Upper lobe of left lung (tissue), 6 donors: ENCODE data around the gene SNX24. TPM values are rescaled to one million over a fixed set of nuclear protein-coding genes. Genes with fewer than 3 reads are reported as not detected.

Source experiments
- ATAC-seq, 2 donors: fragments of 200-7000 bp; cut with Tn5 transposase; one replicate each; pipeline ENCODE4 v1.9.1; 2022; ENCODE audit warnings: mild to moderate bottlenecking in 2 of 2, moderate library complexity in 2 of 2; ENCODE audit not compliant: low FRiP score in 2 of 2
- DNase-seq, 2 donors: peaks; one replicate each; pipeline ENCODE4 v3.0.0-alpha.2; 2019 to 2020
- H3K27ac ChIP-seq, 4 donors: fragments of 200-600 bp; sonication (generic); one replicate each; pipeline ENCODE4 v1.5.1; 2016 to 2019
- H3K27me3 ChIP-seq, 4 donors: fragments of 200-600 bp; sonication (generic); one replicate each; pipeline ENCODE4 v1.5.1; 2017 to 2019
- H3K36me3 ChIP-seq, 4 donors: fragments of 200-600 bp; sonication (generic); one replicate each; pipeline ENCODE4 v1.5.1; 2016 to 2019
- H3K4me1 ChIP-seq, 4 donors: fragments of 200-600 bp; sonication (generic); one replicate each; pipeline ENCODE4 v1.5.1; 2018 to 2019
- H3K4me3 ChIP-seq, 4 donors: fragments of 200-600 bp; sonication (generic); one replicate each; pipeline ENCODE4 v1.5.1; 2017 to 2019; ENCODE audit warnings: mild to moderate bottlenecking in 2 of 4, moderate library complexity in 1 of 4
- H3K9me3 ChIP-seq, 4 donors: fragments of 200-600 bp; sonication (generic); one replicate each; pipeline ENCODE4 v1.5.1; 2018 to 2019
- CTCF ChIP-seq, 6 experiments: fragments of 450-650 bp in 4 of 6; fragments of 200-600 bp in 2 of 6; sonication (generic) in 2 of 6; IDR thresholded peaks; one replicate each; pipeline ENCODE4 v1.5.1; 2016 to 2019; ENCODE audit warnings: antibody characterized with exemption in 6 of 6
- EP300 ChIP-seq, 4 donors: sonication (generic); formaldehyde crosslinking; IDR thresholded peaks; one replicate each; pipeline ENCODE4 v1.5.1; 2017; ENCODE audit warnings: antibody characterized with exemption in 4 of 4, control low read depth in 2 of 4
- POLR2A ChIP-seq, 4 donors: fragments of 450-650 bp; IDR thresholded peaks; one replicate each; pipeline ENCODE4 v1.5.1; 2016 to 2017; ENCODE audit warnings: antibody characterized with exemption in 4 of 4, mild to moderate bottlenecking in 2 of 4
- POLR2AphosphoS5 ChIP-seq, 2 donors: sonication (generic); formaldehyde crosslinking; IDR thresholded peaks; one replicate each; pipeline ENCODE4 v1.5.1; 2017; ENCODE audit warnings: antibody characterized with exemption in 2 of 2
- WGBS, 2 donors: methylation state at CpG; one replicate each; pipeline ENCODE4 v1.1.5; 2017 to 2018; 5-methylcytosine and 5-hydroxymethylcytosine counted together
- total RNA-seq, 6 donors: library from RNA; depleted of rRNA in 4 of 6; stranded (reverse); fragments of >200 nt in 4 of 6; gene quantifications; one replicate each; pipeline versions ENCODE4 v1.1.0 to v1.2.1, GENCODE V29; 2016 to 2021
- donor health status: DM: no; HTN: no; CAD: no; lungs with moderate emphysema.
- donor health status: DM: no; HTN: yes; CAD: no; lungs with severe emphysema.

SNX24 gene
- total RNA-seq, 6 donors from 2014 or later: 24.2 to 61.8 (median 35.6) TPM

DNA sequence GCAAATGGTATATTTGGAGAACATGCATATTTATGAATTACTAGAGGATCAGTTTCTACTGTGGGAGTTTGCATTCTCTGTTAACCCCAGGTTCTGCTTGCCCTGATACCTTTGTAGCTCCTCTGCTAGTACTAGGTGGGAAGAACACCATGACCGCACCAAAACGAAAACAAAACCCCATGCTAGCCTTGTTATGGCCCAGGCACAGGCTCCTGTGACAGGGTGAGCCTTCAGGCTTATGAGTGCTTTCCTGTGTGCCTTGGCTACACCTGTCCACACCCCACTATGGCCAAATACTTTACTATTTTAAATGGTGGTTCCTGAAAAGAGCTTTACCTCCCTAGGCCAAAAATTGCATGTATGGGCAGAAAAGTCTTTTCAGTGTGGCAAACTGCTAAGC lies 96.3 kb downstream of the SNX24 start:
- TF ChIP-seq CTCF (IDR thresholded peaks at IDR 0.05) (no peak), POLR2AphosphoS5 (IDR thresholded peaks at IDR 0.05) (no peak), EP300 (IDR thresholded peaks at IDR 0.05) (no peak), POLR2A (IDR thresholded peaks at IDR 0.05) (no peak)
- Histone ChIP-seq H3K27me3 (no peaks in the 10 kb centered on the region), H3K4me1 (peaks cover 7 to 30% (median 17%) of the 10 kb centered on the region in 4 donors), H3K9me3 (no peaks in the 10 kb centered on the region), H3K4me3 (no peak overlapping the region), H3K27ac (no peak overlapping the region), H3K36me3 (no peaks in the 10 kb centered on the region)
- WGBS, 2 donors: 93 to 95% methylated on average over 2 of the region's 2 CpGs
- DNase-seq (no peak), ATAC-seq (no peak)

DNA sequence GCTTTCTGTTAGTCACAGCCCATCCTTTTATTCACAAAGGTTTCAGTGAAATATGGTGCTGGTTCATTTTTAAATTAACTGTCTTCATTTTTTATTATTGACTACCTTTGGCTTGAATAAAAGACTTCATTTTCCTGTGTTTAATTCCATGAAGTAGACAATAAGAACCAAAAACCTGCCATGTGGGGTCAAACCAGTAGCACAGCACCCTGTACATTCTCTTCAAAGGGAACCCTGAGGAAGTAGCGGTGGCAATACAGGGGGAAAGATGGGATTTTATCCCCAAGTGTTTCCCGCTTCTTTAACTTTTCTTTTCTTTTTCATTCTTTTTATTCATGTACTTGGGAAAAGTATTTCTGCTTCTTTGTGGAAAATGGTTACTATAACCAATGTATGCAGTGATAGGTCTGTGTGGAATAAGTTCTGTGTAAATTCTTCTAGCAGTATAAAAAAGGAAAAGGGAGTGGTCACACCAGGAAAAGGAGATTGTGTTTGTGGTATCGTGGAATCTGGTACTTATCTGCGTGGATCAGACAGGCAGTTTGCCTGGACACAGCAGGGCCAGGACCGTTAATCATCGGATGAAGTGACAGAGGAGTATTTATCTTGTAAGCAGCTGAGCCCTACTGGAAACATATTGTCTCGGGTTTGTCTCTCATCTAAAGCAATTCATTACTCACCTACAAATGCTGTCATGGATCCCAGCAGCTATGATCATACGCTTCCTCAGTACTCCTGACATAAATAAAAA lies 96.9 kb downstream of the SNX24 start:
- Histone ChIP-seq H3K4me3 (no peak overlapping the region), H3K27me3 (no peaks in the 10 kb centered on the region), H3K36me3 (no peaks in the 10 kb centered on the region), H3K4me1 (peaks cover 7 to 30% (median 17%) of the 10 kb centered on the region in 4 donors), H3K27ac (no peak overlapping the region), H3K9me3 (no peaks in the 10 kb centered on the region)
- no peak for TF ChIP-seq EP300 (IDR thresholded peaks at IDR 0.05)
- TF ChIP-seq POLR2AphosphoS5 (IDR thresholded peaks at IDR 0.05): no peak
- no peak for TF ChIP-seq POLR2A (IDR thresholded peaks at IDR 0.05)
- DNase-seq: no peak
- no peak for ATAC-seq
- 46 to 49% methylated on average over 8 of the region's 8 CpGs for WGBS, 2 donors

GRCh38 chr5:122943050-122943698 lies 97.8 kb downstream of the SNX24 start:
- no peaks in the 10 kb centered on the region for H3K36me3 ChIP-seq
- H3K4me1 ChIP-seq: peaks cover under 1 to 24% (median 11%) of the 10 kb centered on the region in 4 donors
- TF ChIP-seq CTCF (IDR thresholded peaks at IDR 0.05) (no peak), POLR2A (IDR thresholded peaks at IDR 0.05) (no peak), POLR2AphosphoS5 (IDR thresholded peaks at IDR 0.05) (no peak)
- H3K4me3 ChIP-seq: no peak overlapping the region
- H3K27me3 ChIP-seq: no peaks in the 10 kb centered on the region
- H3K27ac ChIP-seq: no peak overlapping the region
- peak in 1 of 2 donors; percentile 16 for ATAC-seq
- H3K9me3 ChIP-seq: no peaks in the 10 kb centered on the region
- WGBS, 2 donors: 67 to 68% methylated on average over 6 of the region's 7 CpGs
- DNase-seq: no peak

DNA sequence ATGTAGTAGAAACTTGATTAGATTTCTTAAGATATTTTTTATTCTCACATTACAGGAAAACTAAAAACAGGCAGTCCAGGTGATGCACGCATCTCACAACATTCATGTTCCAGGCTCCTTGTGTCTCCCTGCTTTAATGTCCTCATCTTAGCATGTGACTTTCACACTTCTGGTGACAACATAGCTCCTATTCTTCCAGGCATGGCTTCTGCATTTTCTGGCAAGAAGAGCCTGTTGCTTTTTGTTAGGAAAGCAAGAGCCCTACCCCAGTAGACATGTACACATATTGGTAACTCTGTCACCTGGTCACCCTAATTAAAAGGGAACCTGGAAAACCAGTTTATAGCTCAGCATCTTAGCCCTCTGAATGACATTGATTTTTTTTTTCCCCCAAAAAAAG lies 98.6 kb downstream of the SNX24 start:
- DNase-seq (no peak), ATAC-seq (no peak)
- Histone ChIP-seq H3K9me3 (no peaks in the 10 kb centered on the region), H3K27ac (no peak overlapping the region), H3K4me1 (peaks cover 0 to 22% (median 10%) of the 10 kb centered on the region in 4 donors), H3K27me3 (no peaks in the 10 kb centered on the region), H3K4me3 (no peak overlapping the region), H3K36me3 (no peaks in the 10 kb centered on the region)
- no peak for TF ChIP-seq POLR2AphosphoS5 (IDR thresholded peaks at IDR 0.05)
- TF ChIP-seq EP300 (IDR thresholded peaks at IDR 0.05): no peak
- WGBS, 2 donors: 96 to 100% methylated on average over 1 of the region's 1 CpG

GRCh38 chr5:122947372-122947771 lies 102.0 kb downstream of the SNX24 start:
- no peak for ATAC-seq
- no peak overlapping the region for H3K4me3 ChIP-seq
- no peaks in the 10 kb centered on the region for H3K36me3 ChIP-seq
- H3K27me3 ChIP-seq: no peaks in the 10 kb centered on the region
- no peak for DNase-seq
- no peaks in the 10 kb centered on the region for H3K9me3 ChIP-seq
- TF ChIP-seq POLR2AphosphoS5 (IDR thresholded peaks at IDR 0.05) (no peak), EP300 (IDR thresholded peaks at IDR 0.05) (no peak), CTCF (IDR thresholded peaks at IDR 0.05) (no peak), POLR2A (IDR thresholded peaks at IDR 0.05) (no peak)
- peaks cover 0 to 13% (median 9%) of the 10 kb centered on the region in 4 donors for H3K4me1 ChIP-seq
- WGBS, 2 donors: 92 to 95% methylated on average over 1 of the region's 1 CpG
- H3K27ac ChIP-seq: no peak overlapping the region
